Stimulated activated memory B cell treated with anti-CD40 and anti-IgM and Interleukin-4, amounts not matched to agents 10 μg/mL and 1 μg/mL and 100 μg/mL, for 72 hours (primary cell): ENCODE results near the gene FGF16.
"Not testable (repeated sequence)": the region's sequence is repeated elsewhere in the genome, so short reads cannot be mapped to it uniquely, and the experiment has no call there.

Experiments used
- ATAC-seq: fragments of 150-1000 bp; cut with Tn5 transposase; 2 replicates; pipeline ENCODE4 v1.10.0; 2021
- H3K27ac Mint-ChIP-seq: one replicate; pipeline ENCODE4 v1.8.0; 2022; ENCODE audit warnings: mild to moderate bottlenecking, mixed read lengths
- H3K27me3 Mint-ChIP-seq: one replicate; pipeline ENCODE4 v1.8.0; 2022; ENCODE audit warnings: mixed read lengths
- H3K36me3 Mint-ChIP-seq: one replicate; pipeline ENCODE4 v1.8.0; 2022; ENCODE audit warnings: mixed read lengths
- H3K4me1 Mint-ChIP-seq: one replicate; pipeline ENCODE4 v1.8.0; 2022; ENCODE audit warnings: mixed read lengths
- H3K4me3 Mint-ChIP-seq: one replicate; pipeline ENCODE4 v1.8.0; 2022; ENCODE audit warnings: mild to moderate bottlenecking, moderate library complexity, mixed read lengths
- H3K9me3 Mint-ChIP-seq: one replicate; pipeline ENCODE4 v1.8.0; 2022; ENCODE audit warnings: mixed read lengths

Gene FGF16

DNA sequence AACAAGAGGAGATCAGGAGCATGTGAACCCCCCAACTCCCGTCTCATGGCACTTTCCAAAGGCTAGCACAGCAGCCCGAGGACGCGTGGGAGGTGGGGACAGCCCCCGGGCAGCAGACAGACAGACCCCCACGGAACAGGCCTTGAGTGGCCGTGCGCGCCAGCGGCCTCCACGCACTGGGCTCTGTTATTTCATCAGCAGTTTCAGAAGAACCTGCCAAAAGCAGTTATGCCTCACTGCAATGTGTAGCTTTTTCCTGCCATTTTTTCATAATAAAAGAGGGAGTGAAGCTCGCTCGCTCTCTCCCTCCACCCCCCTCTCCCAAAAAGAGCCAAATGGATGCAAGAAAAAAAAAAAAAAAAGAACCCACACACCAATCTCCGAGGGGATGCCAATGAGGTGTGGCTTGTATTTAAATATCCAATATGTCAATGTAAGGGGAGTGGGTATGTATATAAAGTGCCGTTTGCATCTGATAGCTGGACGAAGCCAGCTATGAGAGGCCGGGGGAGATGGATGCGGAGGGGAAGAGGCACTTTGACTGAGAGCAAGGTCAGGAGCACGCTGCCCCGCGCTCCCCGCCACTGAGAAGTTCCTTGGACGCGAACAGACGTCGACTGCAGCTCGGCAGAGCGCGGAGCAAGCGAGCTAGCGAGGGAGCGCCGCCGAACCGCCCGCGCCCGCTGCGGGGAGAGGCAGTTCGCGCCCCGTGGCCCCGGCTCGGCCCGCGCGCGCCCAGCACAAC, at the start of gene FGF16:
Gene FGF16 (plus strand): TSS at position 482 of the 745 bp plus-strand sequence. CDS start 286 bp downstream, outside the sequence.
- Mint-ChIP-seq H3K4me1 (peaks cover 15% of the 10 kb centered on the region), H3K4me3 (peak within 1 kb of the TSS; percentile 63), H3K36me3 (no peaks in the 10 kb centered on the region), H3K9me3 (no peaks in the 10 kb centered on the region), H3K27ac (no peak within 1 kb of the TSS), H3K27me3 (peaks cover 32% of the 10 kb centered on the region)
- no peak for ATAC-seq

DNA sequence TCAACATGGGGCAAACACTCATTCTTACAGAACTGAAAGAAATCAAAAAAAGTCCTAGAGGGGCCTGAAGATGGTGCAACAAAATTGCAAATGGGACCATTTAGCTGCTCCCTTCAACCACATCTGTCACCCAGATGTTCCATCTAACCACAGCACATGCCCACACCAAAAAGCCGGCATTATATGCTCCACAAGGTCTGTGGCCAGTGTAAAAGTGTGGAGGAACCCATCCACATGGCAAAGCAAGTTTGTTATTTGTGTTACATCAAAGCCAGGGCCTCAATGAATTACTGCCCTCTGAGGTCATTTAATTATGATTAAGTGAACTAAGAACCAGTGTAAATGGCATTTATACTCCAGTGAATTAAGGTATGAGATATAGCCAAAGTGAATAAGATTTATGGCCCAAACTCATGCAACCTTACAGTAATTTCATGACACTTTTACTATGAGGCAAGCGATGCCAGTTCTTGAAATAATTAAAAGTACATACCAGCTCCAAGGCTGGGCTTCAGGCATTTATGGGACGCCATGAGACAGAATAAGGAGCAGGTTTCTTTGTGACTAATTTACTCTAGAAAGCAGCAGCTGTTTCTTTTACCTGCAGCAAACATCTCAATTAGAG, 48.7 kb upstream of the FGF16 start:
- Mint-ChIP-seq H3K4me1 (no peaks in the 10 kb centered on the region), H3K4me3 (no peak overlapping the region), H3K27me3 (no peaks in the 10 kb centered on the region), H3K9me3 (peaks cover under 1% of the 10 kb centered on the region), H3K27ac (no peak overlapping the region), H3K36me3 (no peaks in the 10 kb centered on the region)
- no peak for ATAC-seq

GRCh38 chrX:77404419-77404818, 42.8 kb upstream of the FGF16 start:
- H3K27ac Mint-ChIP-seq = no peak overlapping the region
- ATAC-seq = no peak
- no peaks in the 10 kb centered on the region for H3K27me3 Mint-ChIP-seq
- H3K4me3 Mint-ChIP-seq = no peak overlapping the region
- H3K9me3 Mint-ChIP-seq = peaks cover 2% of the 10 kb centered on the region
- H3K36me3 Mint-ChIP-seq = no peaks in the 10 kb centered on the region
- no peaks in the 10 kb centered on the region for H3K4me1 Mint-ChIP-seq

GRCh38 chrX:77407821-77408220, 39.4 kb upstream of the FGF16 start:
- not testable (repeated sequence) for H3K27me3 Mint-ChIP-seq, H3K9me3 Mint-ChIP-seq, ATAC-seq, H3K4me3 Mint-ChIP-seq, H3K27ac Mint-ChIP-seq, H3K4me1 Mint-ChIP-seq, H3K36me3 Mint-ChIP-seq

- no peak overlapping the region for H3K27ac Mint-ChIP-seq
- no peak for ATAC-seq
- H3K4me3 Mint-ChIP-seq = no peak overlapping the region
- peaks cover 11% of the 10 kb centered on the region for H3K27me3 Mint-ChIP-seq
- no peaks in the 10 kb centered on the region for H3K4me1 Mint-ChIP-seq
- H3K36me3 Mint-ChIP-seq = no peaks in the 10 kb centered on the region
- peaks cover 9% of the 10 kb centered on the region for H3K9me3 Mint-ChIP-seq
These were observed 34.6 kb upstream of the FGF16 start for GRCh38 chrX:77412631-77413030.

GRCh38 chrX:77415161-77415560, 32.0 kb upstream of the FGF16 start:
- H3K9me3 Mint-ChIP-seq = peaks cover 5% of the 10 kb centered on the region
- peaks cover 11% of the 10 kb centered on the region for H3K27me3 Mint-ChIP-seq
- ATAC-seq = no peak
- H3K27ac Mint-ChIP-seq = no peak overlapping the region
- H3K36me3 Mint-ChIP-seq = no peaks in the 10 kb centered on the region
- H3K4me1 Mint-ChIP-seq = no peaks in the 10 kb centered on the region
- H3K4me3 Mint-ChIP-seq = no peak overlapping the region

GRCh38 chrX:77415882-77416281, 31.3 kb upstream of the FGF16 start:
- Mint-ChIP-seq H3K9me3 (peaks cover 4% of the 10 kb centered on the region), H3K27ac (no peak overlapping the region), H3K4me1 (no peaks in the 10 kb centered on the region), H3K27me3 (peaks cover 11% of the 10 kb centered on the region), H3K4me3 (no peak overlapping the region), H3K36me3 (no peaks in the 10 kb centered on the region)
- ATAC-seq = no peak

GRCh38 chrX:77422891-77423648, 24.1 kb upstream of the FGF16 start:
- Mint-ChIP-seq H3K36me3 (no peaks in the 10 kb centered on the region), H3K9me3 (peaks cover 4% of the 10 kb centered on the region), H3K4me1 (no peaks in the 10 kb centered on the region), H3K4me3 (no peak overlapping the region), H3K27me3 (no peaks in the 10 kb centered on the region), H3K27ac (no peak overlapping the region)
- ATAC-seq = no peak

DNA sequence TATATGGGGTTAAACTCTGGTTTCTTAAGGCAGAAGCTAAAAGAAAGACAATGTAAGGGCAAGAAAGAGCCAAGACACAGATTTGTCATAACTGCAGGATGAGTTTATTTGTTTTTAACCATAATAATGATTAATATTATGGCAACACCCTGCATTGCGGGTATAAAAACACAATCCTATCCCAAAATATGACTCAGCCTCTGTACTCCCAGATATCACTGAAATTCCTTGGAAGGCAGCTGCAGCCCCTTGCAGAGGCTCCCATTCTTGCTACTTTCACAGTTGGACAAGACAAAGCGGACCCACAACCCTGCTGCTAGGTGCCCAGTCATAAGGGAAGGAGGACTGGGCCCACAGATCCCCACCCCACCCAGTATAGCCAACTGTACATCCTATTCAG, 20.4 kb upstream of the FGF16 start:
- no peaks in the 10 kb centered on the region for H3K4me1 Mint-ChIP-seq
- no peaks in the 10 kb centered on the region for H3K36me3 Mint-ChIP-seq
- H3K9me3 Mint-ChIP-seq = no peaks in the 10 kb centered on the region
- no peak overlapping the region for H3K4me3 Mint-ChIP-seq
- H3K27ac Mint-ChIP-seq = no peak overlapping the region
- ATAC-seq = no peak
- no peaks in the 10 kb centered on the region for H3K27me3 Mint-ChIP-seq

DNA sequence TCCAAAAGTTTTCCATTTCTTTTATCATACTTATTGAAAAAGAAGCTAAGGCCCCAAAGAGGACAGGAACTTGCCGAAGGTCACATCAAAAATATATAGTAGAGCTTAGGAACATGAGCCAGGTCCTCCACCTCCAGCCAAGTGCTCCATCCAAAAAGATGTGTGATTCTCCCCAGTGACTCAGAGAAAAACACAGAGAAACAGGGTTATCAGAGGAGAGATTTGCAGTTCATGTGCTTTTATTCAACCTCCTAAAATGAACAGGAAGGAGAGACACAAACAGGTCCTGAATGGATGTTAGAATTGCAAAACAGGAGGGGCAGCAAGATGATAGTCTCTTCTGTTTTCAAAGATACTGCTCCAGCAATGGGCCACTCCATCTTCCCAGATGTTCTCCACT, 19.6 kb upstream of the FGF16 start:
- no peak for ATAC-seq
- no peak overlapping the region for H3K4me3 Mint-ChIP-seq
- no peaks in the 10 kb centered on the region for H3K4me1 Mint-ChIP-seq
- no peaks in the 10 kb centered on the region for H3K27me3 Mint-ChIP-seq
- no peaks in the 10 kb centered on the region for H3K9me3 Mint-ChIP-seq
- no peak overlapping the region for H3K27ac Mint-ChIP-seq
- H3K36me3 Mint-ChIP-seq = no peaks in the 10 kb centered on the region

GRCh38 chrX:77428551-77428950, 18.6 kb upstream of the FGF16 start:
- no peaks in the 10 kb centered on the region for H3K4me1 Mint-ChIP-seq
- no peaks in the 10 kb centered on the region for H3K36me3 Mint-ChIP-seq
- H3K27ac Mint-ChIP-seq = no peak overlapping the region
- no peak for ATAC-seq
- H3K27me3 Mint-ChIP-seq = no peaks in the 10 kb centered on the region
- H3K4me3 Mint-ChIP-seq = no peak overlapping the region
- no peaks in the 10 kb centered on the region for H3K9me3 Mint-ChIP-seq

DNA sequence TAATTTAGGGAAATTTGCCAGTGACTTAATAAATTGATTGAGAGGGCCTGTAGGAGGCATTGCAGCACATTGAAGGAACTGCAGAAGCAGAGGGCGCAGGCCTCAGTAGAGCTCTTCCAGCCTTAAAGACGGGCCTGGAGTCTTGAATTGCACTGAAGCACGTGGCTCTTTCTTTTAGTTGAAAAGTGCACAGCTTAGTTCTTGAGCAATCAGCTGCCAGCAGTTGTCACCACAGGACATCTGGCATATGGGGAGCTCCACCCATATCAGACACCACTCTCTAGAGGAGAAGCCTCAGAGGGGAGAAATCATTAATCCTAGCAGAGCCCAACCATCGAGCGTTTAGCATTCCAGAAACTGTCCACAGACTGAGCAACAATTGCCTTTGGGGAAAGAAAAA, 16.0 kb upstream of the FGF16 start:
- ATAC-seq = no peak
- H3K4me3 Mint-ChIP-seq = no peak overlapping the region
- no peaks in the 10 kb centered on the region for H3K36me3 Mint-ChIP-seq
- no peak overlapping the region for H3K27ac Mint-ChIP-seq
- H3K9me3 Mint-ChIP-seq = no peaks in the 10 kb centered on the region
- no peaks in the 10 kb centered on the region for H3K4me1 Mint-ChIP-seq
- H3K27me3 Mint-ChIP-seq = no peaks in the 10 kb centered on the region

DNA sequence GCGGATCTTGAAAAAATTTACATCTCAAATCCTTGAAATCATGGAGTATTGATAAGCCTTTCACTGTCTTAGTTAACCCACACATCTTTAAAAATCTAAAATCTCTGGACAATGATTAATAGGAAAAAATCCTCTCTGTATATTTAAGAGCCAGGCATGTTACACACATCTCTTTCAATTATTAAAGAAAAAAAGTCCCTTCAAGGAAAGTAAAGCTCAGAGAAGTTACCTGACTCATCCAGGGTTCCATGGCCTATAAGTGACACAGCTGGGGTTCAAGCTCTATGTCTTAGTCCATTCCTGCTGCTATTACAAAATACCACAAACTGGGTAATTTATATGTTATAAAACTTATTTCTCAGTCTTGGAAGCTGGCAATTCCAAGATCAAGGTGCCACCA, 14.2 kb upstream of the FGF16 start:
- no peak overlapping the region for H3K27ac Mint-ChIP-seq
- no peak for ATAC-seq
- no peaks in the 10 kb centered on the region for H3K27me3 Mint-ChIP-seq
- no peaks in the 10 kb centered on the region for H3K4me1 Mint-ChIP-seq
- H3K4me3 Mint-ChIP-seq = no peak overlapping the region
- H3K36me3 Mint-ChIP-seq = no peaks in the 10 kb centered on the region
- no peaks in the 10 kb centered on the region for H3K9me3 Mint-ChIP-seq

DNA sequence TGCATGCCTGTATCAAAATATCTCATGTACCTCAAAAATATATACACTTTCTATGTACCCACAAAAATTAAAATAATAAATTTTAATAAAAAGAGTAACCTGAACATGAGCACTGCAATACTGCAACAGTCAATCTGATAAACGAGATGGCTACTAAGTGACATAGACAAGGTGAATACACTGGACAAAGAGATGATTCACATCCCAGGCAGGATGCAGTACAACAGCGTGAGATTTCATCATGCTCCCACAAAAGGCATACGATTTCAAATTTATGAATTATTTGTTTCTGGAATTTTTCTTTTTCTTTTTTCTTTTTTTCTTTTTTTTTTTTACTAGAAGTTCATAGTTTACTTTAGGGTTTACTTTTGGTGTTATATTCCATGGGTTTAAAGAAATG, 12.2 kb upstream of the FGF16 start:
- Mint-ChIP-seq H3K9me3 (no peaks in the 10 kb centered on the region), H3K4me1 (no peaks in the 10 kb centered on the region), H3K27me3 (no peaks in the 10 kb centered on the region), H3K4me3 (no peak overlapping the region), H3K36me3 (no peaks in the 10 kb centered on the region), H3K27ac (no peak overlapping the region)
- ATAC-seq = no peak

- Mint-ChIP-seq H3K27me3 (no peaks in the 10 kb centered on the region), H3K36me3 (no peaks in the 10 kb centered on the region), H3K4me1 (no peaks in the 10 kb centered on the region), H3K27ac (no peak overlapping the region), H3K4me3 (no peak overlapping the region), H3K9me3 (no peaks in the 10 kb centered on the region)
- no peak for ATAC-seq
These were observed 10.9 kb upstream of the FGF16 start for GRCh38 chrX:77436271-77436670.

- Mint-ChIP-seq H3K4me3 (no peak overlapping the region), H3K36me3 (no peaks in the 10 kb centered on the region), H3K27me3 (no peaks in the 10 kb centered on the region), H3K27ac (no peak overlapping the region), H3K9me3 (no peaks in the 10 kb centered on the region), H3K4me1 (no peaks in the 10 kb centered on the region)
- no peak for ATAC-seq
These were observed 10.5 kb upstream of the FGF16 start for GRCh38 chrX:77436682-77437081.
